B cell (primary cell): Measurements from ENCODE around the gene DNAJC6. TPM values are rescaled to one million over a fixed set of nuclear protein-coding genes. Genes with fewer than 3 reads are reported as not detected.
"Not testable (repeated sequence)": the region's sequence is repeated elsewhere in the genome, so short reads cannot be mapped to it uniquely, and the experiment has no call there.

ENCODE experiments used
- ATAC-seq: fragments of 200-7000 bp; cut with Tn5 transposase; one replicate; pipeline ENCODE4 v1.10.0; 2021; ENCODE audit warnings: low read depth, mild to moderate bottlenecking, moderate number of reproducible peaks, moderate library complexity
- CTCF ChIA-PET: fragments of 350-600 bp; sonication (Branson Sonifier 250); formaldehyde crosslinking; loops from one replicate; lab custom pipeline; 2021; ENCODE audit warnings: antibody characterized with exemption, inconsistent platforms; lab: Charles Lee
- POLR2A ChIA-PET: fragments of 350-600 bp; sonication (Branson Sonifier 250); formaldehyde crosslinking; loops from one replicate; lab custom pipeline; 2021; ENCODE audit warnings: antibody characterized with exemption; lab: Charles Lee
- DNase-seq: peaks from one replicate; pipeline ENCODE4 v3.0.0; 2013
- H2AFZ ChIP-seq: 2 replicates; pipeline ENCODE4 v1.6.1; 2012; ENCODE audit warnings: mild to moderate bottlenecking, low read depth, low read length; ENCODE audit not compliant: insufficient read depth, poor library complexity, severe bottlenecking
- H3K27ac ChIP-seq, 2 donors: 1 replicate in 1 of 2; 2 replicates in 1 of 2; pipeline ENCODE4 v1.5.1; 2012 to 2013; ENCODE audit warnings: low read length in 2 of 2, mild to moderate bottlenecking in 2 of 2, moderate library complexity in 1 of 2
- H3K27me3 ChIP-seq, 4 experiments: fragments of 200-600 bp in 1 of 4; sonication (generic) in 1 of 4; replicated peaks in 1 of 4; 1 replicate in 2 of 4; 2 replicates in 2 of 4; pipeline versions ENCODE4 v1.6.1 to v1.7.0; 2013 to 2016; ENCODE audit warnings: low read length in 3 of 4, mild to moderate bottlenecking in 2 of 4, mixed read lengths in 1 of 4, moderate library complexity in 1 of 4; ENCODE audit not compliant: insufficient read depth in 4 of 4, control insufficient read depth in 3 of 4; ENCODE audit errors: control extremely low read depth in 1 of 4
- H3K36me3 ChIP-seq, 2 experiments: replicated peaks in 1 of 2; 1 replicate in 1 of 2; 2 replicates in 1 of 2; pipeline versions ENCODE4 v1.6.1 to v1.7.1; 2013; ENCODE audit warnings: low read length in 1 of 2; ENCODE audit not compliant: insufficient read depth in 2 of 2, control insufficient read depth in 1 of 2; ENCODE audit errors: control extremely low read depth in 1 of 2, extremely low read depth in 1 of 2
- H3K4me1 ChIP-seq, 2 donors: fragments of 200-600 bp in 1 of 2; sonication (generic) in 1 of 2; 1 replicate in 1 of 2; 2 replicates in 1 of 2; pipeline versions ENCODE4 v1.5.1 to v1.6.1; 2013 to 2017; ENCODE audit warnings: low read length in 2 of 2; ENCODE audit not compliant: control insufficient read depth in 2 of 2, insufficient read depth in 2 of 2
- H3K4me2 ChIP-seq: replicated peaks from 2 replicates; pipeline ENCODE3; 2012; ENCODE audit warnings: mild to moderate bottlenecking, low read depth, low read length; ENCODE audit not compliant: poor library complexity, severe bottlenecking
- H3K4me3 ChIP-seq, 5 experiments: fragments of 200-600 bp in 1 of 5; sonication (generic) in 1 of 5; 1 replicate in 3 of 5; 2 replicates in 2 of 5; pipeline versions ENCODE4 v1.5.1 to v1.7.0; 2011 to 2016; ENCODE audit warnings: low read length in 4 of 5, mild to moderate bottlenecking in 4 of 5, low read depth in 2 of 5, control low read depth in 1 of 5, moderate library complexity in 1 of 5; ENCODE audit not compliant: insufficient read depth in 1 of 5; ENCODE audit errors: control extremely low read depth in 1 of 5, extremely low read depth in 1 of 5
- H3K79me2 ChIP-seq: fragments of 200-600 bp; sonication (generic); one replicate; pipeline ENCODE4 v1.6.0; 2016; ENCODE audit warnings: low read length; ENCODE audit not compliant: control insufficient read depth, insufficient read depth
- H3K9ac ChIP-seq: fragments of 200-600 bp; sonication (generic); 2 replicates; pipeline ENCODE4 v1.6.1; 2017; ENCODE audit warnings: mild to moderate bottlenecking, low read length, moderate library complexity
- H3K9me3 ChIP-seq, 3 donors: one replicate each; pipeline versions ENCODE4 v1.6.1 to v1.7.1; 2013; ENCODE audit warnings: low read length in 2 of 3; ENCODE audit not compliant: control insufficient read depth in 2 of 3, insufficient read depth in 1 of 3; ENCODE audit errors: control extremely low read depth in 1 of 3
- H4K20me1 ChIP-seq: 2 replicates; pipeline ENCODE4 v1.6.0; 2012; ENCODE audit warnings: mild to moderate bottlenecking, low read length; ENCODE audit not compliant: insufficient read depth, control insufficient read depth, poor library complexity, severe bottlenecking
- H3K27ac Mint-ChIP-seq: one replicate; pipeline ENCODE4 v1.8.0; 2021; ENCODE audit warnings: mixed read lengths
- H3K27me3 Mint-ChIP-seq: one replicate; pipeline ENCODE4 v1.8.0; 2021; ENCODE audit warnings: mixed read lengths
- H3K4me1 Mint-ChIP-seq: one replicate; pipeline ENCODE4 v1.8.0; 2021; ENCODE audit warnings: mixed read lengths
- H3K4me3 Mint-ChIP-seq: one replicate; pipeline ENCODE4 v1.8.0; 2021; ENCODE audit warnings: mixed read lengths
- H3K9me3 Mint-ChIP-seq: one replicate; pipeline ENCODE4 v1.8.0; 2022; ENCODE audit warnings: mixed read lengths; ENCODE audit not compliant: insufficient read depth
- EZH2 ChIP-seq: IDR thresholded peaks from 2 replicates; pipeline ENCODE4 v1.6.1; 2012; ENCODE audit warnings: borderline replicate concordance, low read depth, mild to moderate bottlenecking, moderate library complexity, low read length; ENCODE audit not compliant: insufficient read depth, poor library complexity, severe bottlenecking
- WGBS: methylation state at CpG from one replicate; pipeline ENCODE4 v1.1.5; 2013; ENCODE audit warnings: missing lambda C conversion rate; ENCODE audit not compliant: insufficient coverage; 5-methylcytosine and 5-hydroxymethylcytosine counted together
- intact Hi-C: fragments of 100-400 bp; cut with micrococcal nuclease; formaldehyde crosslinking; loops from one replicate; pipeline ENCODE4 v1.10.0; 2022
- polyA plus RNA-seq: library from polyadenylated mRNA; depleted of rRNA; stranded (reverse); fragments of >200 nt; gene quantifications from 2 replicates; pipeline ENCODE4 v1.2.3, GENCODE V29; 2012
- total RNA-seq, 2 donors: library from RNA; stranded (reverse); fragments of 120-200 nt in 1 of 2; gene quantifications; 1 replicate in 1 of 2; 2 replicates in 1 of 2; pipeline versions ENCODE4 v1.2.3 to v1.2.4, GENCODE V29; 2013 to 2022
- TF ChIP-seq, protein P1 (sequence below): fragments of 200-600 bp; IDR thresholded peaks from one replicate; pipeline ENCODE4 v1.8.0; 2022; ENCODE audit warnings: antibody characterized with exemption, mild to moderate bottlenecking

Gene DNAJC6
- total and polyA plus RNA-seq, 2 donors (not counting 1 experiment from before 2014, with no cell fraction given) = 0.12 to 0.69 TPM

DNA sequence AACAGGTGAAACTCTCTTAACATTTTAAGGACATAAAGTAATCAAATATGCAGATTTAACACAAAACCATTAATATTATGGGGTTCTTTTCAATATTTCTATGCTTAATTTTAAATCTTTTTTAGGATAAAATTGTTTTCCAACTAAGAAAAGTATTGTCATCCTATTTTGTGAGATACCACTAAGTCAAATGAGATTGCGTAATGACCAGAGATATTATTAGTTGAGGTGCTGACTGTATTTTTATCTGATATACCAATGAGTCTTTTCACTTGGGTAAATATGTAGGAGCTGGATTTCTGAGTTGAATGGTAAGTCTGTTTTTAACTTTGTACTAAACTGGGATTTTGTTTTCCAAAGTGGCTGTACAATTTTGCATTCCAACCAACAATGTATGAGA is 136.5 kb downstream of the DNAJC6 start:
- no peaks in the 10 kb centered on the region for H3K9me3 ChIP-seq
- no peaks in the 10 kb centered on the region for H3K36me3 ChIP-seq
- H4K20me1 ChIP-seq = no peaks in the 10 kb centered on the region
- Mint-ChIP-seq H3K27me3 (no peaks in the 10 kb centered on the region), H3K4me3 (no peak overlapping the region), H3K9me3 (no peaks in the 10 kb centered on the region), H3K4me1 (no peaks in the 10 kb centered on the region), H3K27ac (no peak overlapping the region)
- H2AFZ ChIP-seq = no peak overlapping the region
- no peaks in the 10 kb centered on the region for H3K4me1 ChIP-seq
- intact Hi-C loops = no loop called here
- no peak overlapping the region for H3K9ac ChIP-seq
- no peak for TF ChIP-seq EZH2
- TF ChIP-seq, protein P1, sequence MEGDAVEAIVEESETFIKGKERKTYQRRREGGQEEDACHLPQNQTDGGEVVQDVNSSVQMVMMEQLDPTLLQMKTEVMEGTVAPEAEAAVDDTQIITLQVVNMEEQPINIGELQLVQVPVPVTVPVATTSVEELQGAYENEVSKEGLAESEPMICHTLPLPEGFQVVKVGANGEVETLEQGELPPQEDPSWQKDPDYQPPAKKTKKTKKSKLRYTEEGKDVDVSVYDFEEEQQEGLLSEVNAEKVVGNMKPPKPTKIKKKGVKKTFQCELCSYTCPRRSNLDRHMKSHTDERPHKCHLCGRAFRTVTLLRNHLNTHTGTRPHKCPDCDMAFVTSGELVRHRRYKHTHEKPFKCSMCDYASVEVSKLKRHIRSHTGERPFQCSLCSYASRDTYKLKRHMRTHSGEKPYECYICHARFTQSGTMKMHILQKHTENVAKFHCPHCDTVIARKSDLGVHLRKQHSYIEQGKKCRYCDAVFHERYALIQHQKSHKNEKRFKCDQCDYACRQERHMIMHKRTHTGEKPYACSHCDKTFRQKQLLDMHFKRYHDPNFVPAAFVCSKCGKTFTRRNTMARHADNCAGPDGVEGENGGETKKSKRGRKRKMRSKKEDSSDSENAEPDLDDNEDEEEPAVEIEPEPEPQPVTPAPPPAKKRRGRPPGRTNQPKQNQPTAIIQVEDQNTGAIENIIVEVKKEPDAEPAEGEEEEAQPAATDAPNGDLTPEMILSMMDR = no peak
- ATAC-seq (no peak), DNase-seq (no peak)
- no peak overlapping the region for H3K27ac ChIP-seq
- no CpG with 5 or more reads among the region's 1 CpG for WGBS
- H3K79me2 ChIP-seq = no peaks in the 10 kb centered on the region
- ChIA-PET POLR2A (no interaction called here), CTCF (no interaction called here)
- no peaks in the 10 kb centered on the region for H3K27me3 ChIP-seq
- no peak overlapping the region for H3K4me2 ChIP-seq
- no peak overlapping the region for H3K4me3 ChIP-seq

DNA sequence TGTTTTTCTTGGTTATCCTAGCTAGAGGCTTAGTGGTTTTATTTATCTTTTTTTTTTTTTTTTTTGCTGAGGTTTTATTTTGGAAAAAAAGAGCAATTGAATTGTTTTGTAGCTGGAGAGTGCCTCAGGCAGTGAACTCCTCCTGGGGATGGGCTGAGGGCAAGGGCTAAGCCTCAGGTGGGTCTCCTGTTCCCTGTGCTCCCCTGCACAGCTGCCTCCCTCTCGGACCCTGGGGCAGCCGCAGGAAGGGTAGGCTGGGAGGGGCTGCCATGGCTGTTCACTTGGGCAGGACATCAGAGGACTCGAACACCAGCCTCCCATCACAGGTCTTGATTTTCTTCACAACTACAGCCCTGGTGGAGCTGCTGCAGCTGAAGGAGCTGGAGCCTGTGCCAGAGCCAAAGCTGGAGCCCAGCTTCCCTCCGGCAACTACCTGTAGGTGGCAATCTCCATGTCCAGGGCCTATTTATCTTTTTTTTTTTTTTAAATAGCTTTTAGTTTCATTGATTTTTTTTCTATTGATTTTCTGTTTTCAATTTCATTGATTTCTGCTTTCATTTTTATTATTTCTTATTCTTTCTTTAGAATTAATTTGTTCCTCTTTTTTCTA is 140.0 kb downstream of the DNAJC6 start:
- H3K4me3 Mint-ChIP-seq = no peak overlapping the region
- H3K9me3 Mint-ChIP-seq = no peaks in the 10 kb centered on the region
- no peaks in the 10 kb centered on the region for H3K4me1 Mint-ChIP-seq
- no peaks in the 10 kb centered on the region for H3K27me3 ChIP-seq
- H2AFZ ChIP-seq = no peak overlapping the region
- H4K20me1 ChIP-seq = no peaks in the 10 kb centered on the region
- H3K4me2 ChIP-seq = no peak overlapping the region
- no peaks in the 10 kb centered on the region for H3K36me3 ChIP-seq
- no peaks in the 10 kb centered on the region for H3K27me3 Mint-ChIP-seq
- POLR2A ChIA-PET = no interaction called here
- WGBS = 100% methylated on average over 3 of the region's 4 CpGs
- CTCF ChIA-PET = no interaction called here
- no peaks in the 10 kb centered on the region for H3K79me2 ChIP-seq
- TF ChIP-seq EZH2 = no peak
- TF ChIP-seq, protein P1 = no peak
- H3K4me3 ChIP-seq = no peak overlapping the region
- no peak overlapping the region for H3K9ac ChIP-seq
- H3K27ac ChIP-seq = no peak overlapping the region
- H3K4me1 ChIP-seq = no peaks in the 10 kb centered on the region
- ATAC-seq = no peak
- H3K9me3 ChIP-seq = no peaks in the 10 kb centered on the region
- no peak for DNase-seq
- intact Hi-C loops = no loop called here
- H3K27ac Mint-ChIP-seq = no peak overlapping the region

DNA sequence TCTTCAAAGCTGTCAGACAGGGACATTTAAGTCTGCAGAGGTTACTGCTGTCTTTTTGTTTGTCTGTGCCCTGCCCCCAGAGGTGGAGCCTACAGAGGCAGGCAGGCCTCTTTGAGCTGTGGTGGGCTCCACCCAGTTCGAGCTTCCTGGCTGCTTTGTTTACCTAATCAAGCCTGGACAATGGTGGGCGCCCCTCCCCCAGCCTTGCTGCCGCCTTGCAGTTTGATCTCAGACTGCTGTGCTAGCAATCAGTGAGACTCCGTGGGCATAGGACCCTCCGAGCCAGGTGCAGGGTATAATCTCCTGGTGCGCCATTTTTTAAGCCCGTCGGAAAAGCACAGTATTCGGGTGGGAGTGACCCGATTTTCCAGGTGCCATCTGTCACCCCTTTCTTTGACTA is 146.3 kb downstream of the DNAJC6 start:
- DNase-seq, H4K20me1 ChIP-seq, POLR2A ChIA-PET, H3K4me1 ChIP-seq, H3K9me3 Mint-ChIP-seq, H3K4me1 Mint-ChIP-seq, H3K27me3 Mint-ChIP-seq, H3K27ac ChIP-seq, intact Hi-C loops, H3K9me3 ChIP-seq, H3K27me3 ChIP-seq, CTCF ChIA-PET, H3K4me3 ChIP-seq, H2AFZ ChIP-seq, H3K79me2 ChIP-seq, ATAC-seq, H3K27ac Mint-ChIP-seq, H3K4me3 Mint-ChIP-seq, H3K36me3 ChIP-seq, H3K9ac ChIP-seq, H3K4me2 ChIP-seq: not testable (repeated sequence)
- no CpG with 5 or more reads among the region's 10 CpGs for WGBS
